NB4 (cell line): Measurements from ENCODE around the gene CCL4L2.
"Not testable (repeated sequence)": the region's sequence is repeated elsewhere in the genome, so short reads cannot be mapped to it uniquely, and the experiment has no call there.

ENCODE experiments used
- CTCF ChIP-seq: IDR thresholded peaks from one replicate; pipeline ENCODE4 v1.5.1; 2012; ENCODE audit warnings: low read depth, low read length
- MYC ChIP-seq: IDR thresholded peaks from 2 replicates; pipeline ENCODE4 v1.6.1; 2011; ENCODE audit warnings: low read depth, low read length
- POLR2A ChIP-seq: IDR thresholded peaks from 2 replicates; pipeline ENCODE4 v1.6.1; 2011; ENCODE audit warnings: mild to moderate bottlenecking; ENCODE audit not compliant: insufficient read length; ENCODE audit errors: extremely low read depth

GRCh38 chr17:36189993-36190392 is 20.9 kb upstream of the CCL4L2 start:
- not testable (repeated sequence) for TF ChIP-seq CTCF, MYC, POLR2A
